ENCODE data around the gene ADAP1. TPM values are rescaled to one million over a fixed set of nuclear protein-coding genes. Genes with fewer than 3 reads are reported as not detected.

The ADAP1 gene
- total and polyA plus RNA-seq, 2 of the 13 experiments (the other 11 are each of a cell fraction or from before 2014, with no cell fraction given), result 10.5 to 24.6 TPM

DNA sequence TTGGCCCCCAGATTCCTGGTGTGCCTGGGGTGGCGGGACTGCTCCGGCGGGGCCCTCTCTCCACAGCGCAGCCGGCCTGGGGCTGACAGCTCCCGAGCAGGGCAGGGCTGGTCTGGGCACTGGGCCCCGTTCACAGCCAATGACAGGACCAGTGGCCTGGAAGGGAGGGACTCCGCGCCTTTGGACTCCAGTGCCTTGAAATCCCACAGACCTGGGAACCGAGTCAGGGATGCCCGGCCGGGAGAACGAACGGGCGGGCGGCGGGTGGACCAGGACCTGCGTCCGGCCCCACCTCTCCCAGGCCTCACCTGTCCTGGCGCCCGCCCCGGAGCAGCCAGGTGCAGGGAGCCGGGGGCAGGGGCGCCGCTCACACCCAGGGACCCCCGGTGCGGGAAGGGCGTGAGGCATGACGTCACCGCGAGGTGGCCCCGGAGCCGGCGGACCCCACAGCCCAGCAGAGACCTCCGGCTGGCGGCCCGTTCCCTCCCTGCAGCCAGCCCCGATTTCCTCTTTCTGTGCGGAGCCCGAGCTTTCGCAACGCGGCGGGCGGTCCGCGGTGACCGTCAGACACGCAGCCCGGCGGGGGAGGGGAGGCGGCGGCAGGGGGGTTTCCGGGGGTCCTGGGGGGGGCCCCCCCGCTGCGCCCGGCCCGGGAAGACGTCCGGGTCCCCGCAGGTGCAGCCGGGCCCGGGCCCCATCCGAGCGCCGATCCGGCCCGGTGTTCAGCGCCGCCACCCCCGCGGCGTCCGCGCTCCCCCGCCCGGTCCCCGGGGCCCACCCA is 743 bp downstream of the ADAP1 start (continued):
- TF ChIP-seq, protein P1, sequence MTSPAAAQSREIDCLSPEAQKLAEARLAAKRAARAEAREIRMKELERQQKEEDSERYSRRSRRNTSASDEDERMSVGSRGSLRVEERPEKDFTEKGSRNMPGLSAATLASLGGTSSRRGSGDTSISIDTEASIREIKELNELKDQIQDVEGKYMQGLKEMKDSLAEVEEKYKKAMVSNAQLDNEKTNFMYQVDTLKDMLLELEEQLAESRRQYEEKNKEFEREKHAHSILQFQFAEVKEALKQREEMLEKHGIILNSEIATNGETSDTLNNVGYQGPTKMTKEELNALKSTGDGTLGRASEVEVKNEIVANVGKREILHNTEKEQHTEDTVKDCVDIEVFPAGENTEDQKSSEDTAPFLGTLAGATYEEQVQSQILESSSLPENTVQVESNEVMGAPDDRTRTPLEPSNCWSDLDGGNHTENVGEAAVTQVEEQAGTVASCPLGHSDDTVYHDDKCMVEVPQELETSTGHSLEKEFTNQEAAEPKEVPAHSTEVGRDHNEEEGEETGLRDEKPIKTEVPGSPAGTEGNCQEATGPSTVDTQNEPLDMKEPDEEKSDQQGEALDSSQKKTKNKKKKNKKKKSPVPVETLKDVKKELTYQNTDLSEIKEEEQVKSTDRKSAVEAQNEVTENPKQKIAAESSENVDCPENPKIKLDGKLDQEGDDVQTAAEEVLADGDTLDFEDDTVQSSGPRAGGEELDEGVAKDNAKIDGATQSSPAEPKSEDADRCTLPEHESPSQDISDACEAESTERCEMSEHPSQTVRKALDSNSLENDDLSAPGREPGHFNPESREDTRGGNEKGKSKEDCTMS (CRISPR knock-in tag; conservative IDR thresholded peaks at IDR 0.05), result no peak
- no peak for TF ChIP-seq HES4 (CRISPR knock-in tag; IDR thresholded peaks at IDR 0.05; ENCODE audit: borderline replicate concordance)
- no peak for TF ChIP-seq NCOA1 (CRISPR knock-in tag; IDR thresholded peaks at IDR 0.05)
- 0 out of 2 replicates have a peak, but pooled peaks have one; percentile 25 for TF ChIP-seq NFKB2 (CRISPR knock-in tag; IDR thresholded peaks at IDR 0.05; ENCODE audit: borderline replicate concordance)
- no peak for TF ChIP-seq GTF3A (CRISPR knock-in tag; conservative IDR thresholded peaks at IDR 0.05)
- no peak for TF ChIP-seq TCF7L2 (IDR thresholded peaks at IDR 0.05; ENCODE audit: low read depth, low read length)
- TF ChIP-seq SALL2 (CRISPR knock-in tag; IDR thresholded peaks at IDR 0.05), result no peak
- TF ChIP-seq ZNF784 (CRISPR knock-in tag; IDR thresholded peaks at IDR 0.05; ENCODE audit: borderline replicate concordance), result 0 out of 2 replicates have a peak, but pooled peaks have one; percentile 76
- TF ChIP-seq HINFP (CRISPR knock-in tag; IDR thresholded peaks at IDR 0.05; ENCODE audit: low read depth), result no peak
- no peak for TF ChIP-seq PLRG1 (conservative IDR thresholded peaks at IDR 0.05)
- no peak for TF ChIP-seq CBFB (CRISPR knock-in tag; IDR thresholded peaks at IDR 0.05)
- no peak for TF ChIP-seq HMG20B (CRISPR knock-in tag; conservative IDR thresholded peaks at IDR 0.05)
- 0 out of 2 replicates have a peak, but pooled peaks have one; percentile 18 for TF ChIP-seq YEATS4 (CRISPR knock-in tag; IDR thresholded peaks at IDR 0.05; ENCODE audit: borderline replicate concordance)
- no peak for TF ChIP-seq ZNF10 (CRISPR knock-in tag; IDR thresholded peaks at IDR 0.05; ENCODE audit: borderline replicate concordance, low read depth)
- TF ChIP-seq ZNF33A (CRISPR knock-in tag; IDR thresholded peaks at IDR 0.05; ENCODE audit: borderline replicate concordance), result no peak
- TF ChIP-seq ZNF543 (CRISPR knock-in tag; IDR thresholded peaks at IDR 0.05), result no peak
- TF ChIP-seq ARHGAP35 (CRISPR knock-in tag; IDR thresholded peaks at IDR 0.05; ENCODE audit: borderline replicate concordance), result no peak
- TF ChIP-seq PHF21A (CRISPR knock-in tag; IDR thresholded peaks at IDR 0.05), result peak; percentile 54
- peak; percentile 50; the same call in 1 of the 2 replicates for TF ChIP-seq MYC (CRISPR knock-in tag; IDR thresholded peaks at IDR 0.05; ENCODE audit: borderline replicate concordance)
- no peak for TF ChIP-seq KAT2B (IDR thresholded peaks at IDR 0.05; ENCODE audit: borderline replicate concordance, low read depth, low read length)
- no peak for TF ChIP-seq CHCHD3 (CRISPR knock-in tag; IDR thresholded peaks at IDR 0.05)
- no peak for TF ChIP-seq ZNF576 (CRISPR knock-in tag; IDR thresholded peaks at IDR 0.05)
